GM21515 (cell line): ENCODE measurements around the gene HELZ.
"Not testable (repeated sequence)": the region's sequence is repeated elsewhere in the genome, so short reads cannot be mapped to it uniquely, and the experiment has no call there.

Source experiments
- ATAC-seq: cut with Tn5 transposase; IDR thresholded peaks from one replicate; pipeline ENCODE4 v1.9.1; 2021; ENCODE audit not compliant: unreplicated experiment

The HELZ gene

GRCh38 chr17:67054608-67055007 is 190.4 kb downstream of the HELZ start:
- no peak for ATAC-seq

- no peak for ATAC-seq
These were observed 190.9 kb downstream of the HELZ start for GRCh38 chr17:67054011-67054591.

GRCh38 chr17:67053438-67054000 is 191.5 kb downstream of the HELZ start:
- ATAC-seq, result no peak

- ATAC-seq, result no peak
These were observed 192.1 kb downstream of the HELZ start for GRCh38 chr17:67052720-67053437.

- no peak for ATAC-seq
These were observed 193.2 kb downstream of the HELZ start for GRCh38 chr17:67051837-67052236.

GRCh38 chr17:67051155-67051538 is 193.8 kb downstream of the HELZ start:
- no peak for ATAC-seq

- ATAC-seq, result no peak
These were observed 194.4 kb downstream of the HELZ start for GRCh38 chr17:67050471-67051154.

DNA sequence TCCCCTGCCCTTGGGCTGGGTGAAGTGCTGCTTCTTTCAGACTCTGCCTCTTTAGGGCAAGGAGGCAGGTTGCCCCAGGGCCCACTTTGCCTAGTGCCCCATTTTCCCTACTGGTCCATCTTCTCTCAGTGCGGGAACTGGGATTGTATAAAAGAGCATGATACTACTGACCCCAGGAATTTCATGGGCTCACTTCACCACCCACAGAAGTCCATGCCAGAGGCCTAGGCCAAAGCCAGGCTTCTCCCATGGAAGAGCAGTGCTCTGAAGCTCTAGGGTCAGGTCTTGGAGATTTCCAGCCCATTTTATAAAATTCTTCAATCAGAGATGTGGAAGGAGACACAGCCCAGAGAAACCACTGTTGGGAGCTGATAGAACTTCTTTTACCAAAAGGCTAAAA is 194.9 kb downstream of the HELZ start:
- ATAC-seq, result no peak

DNA sequence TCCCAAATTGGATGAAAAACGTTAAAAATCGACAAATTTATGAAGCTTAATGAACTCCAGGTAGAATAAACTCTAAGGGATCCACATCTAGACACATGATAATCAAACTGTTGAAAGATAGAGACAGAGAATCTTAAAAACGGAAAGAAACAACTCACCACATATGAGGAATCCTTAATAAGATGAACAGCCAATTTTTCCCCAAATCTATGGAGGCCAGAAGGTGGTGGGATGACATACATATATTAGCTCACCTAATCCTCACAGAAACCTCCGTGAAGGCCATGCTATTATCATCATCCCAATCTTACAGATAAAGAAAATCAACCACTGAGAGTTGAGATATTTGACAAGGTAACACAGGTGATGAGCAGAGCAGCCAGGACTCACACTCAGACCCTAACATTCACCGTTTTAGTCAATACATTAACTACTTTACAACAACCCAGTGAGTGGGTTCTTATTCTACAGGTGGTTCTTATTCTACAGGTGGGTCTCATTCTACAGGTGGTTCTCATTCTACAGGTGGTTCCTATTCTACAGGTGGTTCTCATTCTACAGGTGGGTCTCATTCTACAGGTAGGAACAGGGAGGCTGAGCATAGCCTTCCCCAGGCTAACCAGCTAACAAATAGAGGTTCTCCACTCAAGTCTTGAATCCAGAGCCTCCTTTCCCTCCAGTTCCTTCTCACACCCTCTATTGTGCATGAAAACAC is 195.8 kb downstream of the HELZ start:
- ATAC-seq, result no peak

DNA sequence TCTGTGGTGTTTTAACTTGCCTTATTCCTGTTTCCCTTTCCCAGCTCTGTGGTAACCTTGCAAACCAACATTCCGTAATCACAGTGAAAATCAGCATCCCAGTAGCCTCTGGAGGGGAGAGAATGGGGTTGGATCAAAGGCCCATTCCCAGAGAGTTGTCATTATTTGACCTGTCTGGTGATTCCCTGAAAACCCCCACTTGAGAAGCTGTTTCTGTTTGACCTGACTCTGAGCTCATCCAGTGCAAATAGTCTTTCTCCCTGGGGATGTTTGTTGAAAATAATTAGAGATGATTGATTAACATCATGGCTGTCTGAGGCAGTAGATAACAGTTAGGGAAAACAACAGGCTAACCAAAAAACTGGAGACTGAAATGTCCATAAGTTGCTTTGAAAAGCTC is 197.6 kb downstream of the HELZ start:
- no peak for ATAC-seq

DNA sequence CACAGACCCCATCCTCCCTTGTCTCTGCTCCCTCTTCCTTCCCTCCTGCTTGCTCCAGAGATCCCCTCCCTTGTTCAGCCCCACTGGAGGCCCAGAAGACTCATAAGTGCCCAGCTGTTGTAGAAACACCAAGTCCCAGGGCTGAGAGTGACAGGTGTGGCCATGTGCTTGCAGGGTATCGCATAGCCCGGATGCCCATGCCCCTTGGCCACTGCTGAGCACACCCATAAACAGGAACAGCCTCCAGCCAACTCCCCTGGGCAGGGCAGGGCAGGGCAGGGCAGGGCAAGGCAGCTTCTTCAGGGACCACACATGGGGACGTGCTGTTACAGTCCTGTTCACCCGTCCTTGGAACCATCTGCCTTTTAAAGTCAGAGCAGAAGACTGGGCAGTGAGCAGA is 198.6 kb downstream of the HELZ start:
- no peak for ATAC-seq

DNA sequence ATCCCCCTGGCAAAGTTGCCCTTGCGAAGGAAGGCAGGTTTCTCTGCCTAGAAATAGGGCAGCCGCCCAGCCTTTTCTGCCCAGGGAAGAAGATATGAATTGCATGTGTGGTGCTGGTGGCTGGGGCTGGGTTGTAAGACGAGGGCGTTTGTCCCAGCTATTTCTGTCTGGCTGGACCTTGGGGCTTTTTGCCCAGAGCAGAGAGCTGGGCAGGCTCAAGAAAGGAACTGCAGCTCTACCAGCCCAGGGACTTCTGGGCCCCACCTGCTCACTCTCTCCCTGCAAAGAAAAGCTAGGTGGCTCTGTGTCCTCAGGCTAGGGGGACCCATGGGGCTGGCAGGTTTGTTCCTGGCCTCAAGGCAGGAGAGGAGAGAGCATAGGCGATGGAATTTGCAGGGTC is 200.1 kb downstream of the HELZ start:
- no peak for ATAC-seq

DNA sequence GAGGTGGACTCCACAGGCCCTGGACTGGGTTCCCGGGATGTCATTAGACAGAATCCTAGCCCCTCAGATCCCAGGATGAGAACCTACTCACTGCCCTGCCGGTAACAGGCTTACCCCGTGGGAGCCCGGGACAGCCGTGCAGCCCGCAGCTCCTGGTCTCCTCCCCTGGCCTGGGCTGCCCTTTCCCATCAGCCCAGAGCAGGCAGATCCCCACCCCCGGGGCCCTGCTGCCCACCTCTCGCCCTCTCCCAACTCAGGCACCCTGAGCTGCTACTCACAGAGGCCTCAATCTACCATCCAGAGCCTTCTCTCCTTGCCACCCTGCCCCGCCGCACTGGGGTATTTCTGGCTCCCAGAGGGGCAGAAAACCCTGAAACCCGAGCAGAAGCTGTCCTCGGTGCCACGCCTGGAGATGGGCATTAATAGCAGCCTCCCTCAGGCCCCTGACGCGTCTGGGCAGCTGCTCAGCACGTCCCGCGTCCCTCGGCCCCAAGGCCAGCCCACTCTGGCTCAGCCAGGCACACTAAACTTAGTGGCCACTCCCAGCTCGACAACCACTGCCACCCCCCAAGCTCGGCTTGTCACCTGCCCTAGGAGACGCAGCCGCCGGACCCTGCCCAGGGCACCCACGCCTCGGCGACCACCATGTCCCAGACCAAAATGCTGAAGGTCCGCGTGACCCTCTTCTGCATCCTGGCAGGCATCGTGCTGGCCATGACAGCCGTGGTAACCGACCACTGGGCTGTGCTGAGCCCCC is 200.8 kb downstream of the HELZ start, which contains the start of gene CACNG1:
TSS of gene CACNG1 (plus strand) at position 539 of the 757 bp plus-strand sequence. CDS start at position 646, 107 bp downstream.
- ATAC-seq, result no peak

GRCh38 chr17:67043283-67043682 is 201.7 kb downstream of the HELZ start:
- no peak for ATAC-seq

DNA sequence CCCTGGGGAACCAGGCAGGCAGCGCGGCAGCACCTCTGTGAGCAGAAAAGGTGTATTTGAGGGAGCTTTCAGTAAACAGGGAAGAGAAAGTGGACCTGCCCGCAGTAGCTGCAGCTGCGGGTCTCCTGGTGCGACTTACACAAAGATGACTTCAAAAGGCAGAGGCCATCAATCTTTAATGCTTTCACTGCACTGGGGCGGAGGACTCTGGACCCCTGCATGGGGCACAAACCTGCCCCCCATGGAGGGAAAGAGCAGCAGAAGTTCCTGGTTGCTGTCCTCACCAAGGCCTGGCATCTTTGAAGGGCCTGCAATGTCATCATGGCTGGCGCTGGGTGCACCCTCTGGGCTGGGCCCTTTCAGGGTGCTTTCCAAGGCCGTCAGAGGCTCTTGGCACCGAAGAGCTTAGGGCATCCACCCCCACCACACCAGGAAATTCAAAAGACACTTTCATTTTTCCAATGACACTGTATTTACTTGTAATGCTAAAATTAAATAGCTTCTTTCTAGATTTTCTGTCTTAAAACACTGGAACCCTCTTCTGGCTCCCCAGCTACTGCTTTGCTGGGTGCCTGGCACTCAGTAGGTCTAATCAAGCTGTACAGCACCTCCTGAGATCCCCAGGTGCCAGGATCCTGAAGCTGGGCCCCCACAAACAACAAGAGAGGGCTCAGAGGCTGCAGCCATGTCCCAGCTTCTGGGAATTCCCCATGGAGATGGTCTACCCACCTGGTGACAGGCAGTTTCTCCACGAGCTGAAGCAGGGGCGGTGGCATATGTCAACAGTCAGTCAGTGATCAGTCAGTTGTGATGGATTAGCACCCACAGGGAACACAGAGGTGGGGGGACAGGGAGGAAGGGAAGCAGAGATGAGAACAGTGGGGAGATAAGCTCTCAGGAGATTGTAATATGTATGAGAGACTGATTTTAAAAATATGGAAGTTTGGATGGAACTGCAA is 202.8 kb downstream of the HELZ start:
- no peak for ATAC-seq

DNA sequence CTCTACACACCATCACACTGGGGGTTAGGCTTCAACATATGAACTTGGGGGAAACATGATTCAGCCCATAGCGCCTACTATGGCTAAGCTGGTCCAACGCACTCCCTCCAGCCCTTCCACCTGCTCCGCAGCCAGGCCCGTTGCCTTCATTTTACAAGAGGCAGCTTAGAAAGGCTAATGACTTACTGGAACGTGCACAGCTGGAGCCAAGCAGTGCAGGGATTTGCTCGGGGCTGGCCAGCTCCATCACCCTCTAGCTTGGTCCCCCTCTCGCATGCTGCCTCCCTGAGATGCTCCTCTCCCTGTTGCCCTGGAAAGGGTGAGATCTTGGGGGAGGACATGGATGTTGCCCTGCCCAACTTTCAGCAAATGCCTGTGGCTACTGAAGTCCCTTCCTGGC is 203.5 kb downstream of the HELZ start:
- no peak for ATAC-seq

GRCh38 chr17:67041119-67041518 is 203.9 kb downstream of the HELZ start:
- ATAC-seq, result not testable (repeated sequence)

DNA sequence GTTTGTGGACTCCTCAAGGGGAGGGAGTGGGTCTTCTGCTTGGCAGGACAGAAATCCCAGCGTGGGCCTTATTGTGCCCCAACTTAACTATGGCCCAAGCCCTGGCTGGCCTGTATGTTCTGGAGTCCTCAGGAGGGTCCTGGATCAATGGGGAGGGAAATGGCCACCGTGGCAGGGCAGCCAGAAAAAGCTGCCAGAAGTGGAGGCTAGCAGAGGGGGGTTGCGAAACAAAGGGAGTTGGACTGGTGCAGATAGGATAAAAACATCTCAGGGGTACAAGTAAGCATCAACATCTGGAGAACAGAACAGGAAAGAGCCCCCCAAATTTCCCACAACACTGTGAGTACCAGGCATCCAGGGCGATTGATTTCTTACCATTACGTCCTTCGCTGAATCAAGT is 204.3 kb downstream of the HELZ start:
- ATAC-seq, result no peak

DNA sequence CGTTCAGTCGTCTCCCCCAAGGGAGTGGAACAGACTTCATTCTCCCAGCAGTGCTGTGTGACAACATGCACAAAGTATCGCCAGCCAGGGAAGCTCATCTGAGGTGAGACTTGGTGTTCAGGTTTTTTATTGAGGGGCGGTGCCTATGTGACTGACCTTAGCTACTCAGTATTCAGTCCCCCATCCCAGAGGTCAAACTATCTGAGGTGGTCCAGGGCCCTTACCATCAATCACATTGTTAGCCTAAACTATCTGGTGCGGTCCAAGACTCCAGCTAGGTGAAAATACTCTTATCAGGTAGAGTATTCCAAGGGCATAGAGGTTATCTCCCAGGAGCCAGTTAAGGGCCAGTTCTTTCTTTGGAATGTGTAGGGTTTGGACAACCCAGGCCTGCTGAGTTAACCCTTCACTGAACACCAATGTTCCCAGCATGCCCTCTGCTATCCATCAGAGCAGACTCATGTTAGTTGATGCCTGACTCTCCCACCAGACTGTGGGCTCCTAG is 206.1 kb downstream of the HELZ start:
- ATAC-seq, result no peak
